ENCODE results near the gene CACFD1.
"Not testable (repeated sequence)": the region's sequence is repeated elsewhere in the genome, so short reads cannot be mapped to it uniquely, and the experiment has no call there.

The CACFD1 gene

DNA sequence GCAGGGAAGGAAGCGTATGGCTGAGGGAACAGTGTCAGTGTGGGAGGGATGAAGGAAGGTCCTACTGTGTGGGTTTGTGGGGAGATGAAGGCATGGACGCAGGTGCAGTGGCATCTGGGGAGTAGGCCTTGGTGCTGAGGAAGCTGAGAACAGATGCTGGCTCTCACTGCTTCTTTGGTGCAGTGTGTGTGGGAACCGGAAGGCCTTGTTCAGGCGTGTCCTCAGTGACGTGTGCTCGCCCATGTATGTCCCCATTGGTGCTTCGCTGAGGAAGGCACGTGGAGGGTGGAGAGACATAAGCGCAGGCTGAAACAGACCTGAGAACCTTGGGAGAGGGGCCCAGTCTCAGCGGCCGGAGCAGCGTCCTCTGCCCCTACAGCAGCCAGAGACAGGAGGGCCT lies 18.9 kb upstream of the CACFD1 start:
- peak in 1 of 2 donors; percentile 75 for DNase-seq

GRCh38 chr9:133441571-133441970 lies 18.2 kb upstream of the CACFD1 start:
- DNase-seq = no peak

GRCh38 chr9:133443248-133443647 lies 16.5 kb upstream of the CACFD1 start:
- DNase-seq = no peak

DNA sequence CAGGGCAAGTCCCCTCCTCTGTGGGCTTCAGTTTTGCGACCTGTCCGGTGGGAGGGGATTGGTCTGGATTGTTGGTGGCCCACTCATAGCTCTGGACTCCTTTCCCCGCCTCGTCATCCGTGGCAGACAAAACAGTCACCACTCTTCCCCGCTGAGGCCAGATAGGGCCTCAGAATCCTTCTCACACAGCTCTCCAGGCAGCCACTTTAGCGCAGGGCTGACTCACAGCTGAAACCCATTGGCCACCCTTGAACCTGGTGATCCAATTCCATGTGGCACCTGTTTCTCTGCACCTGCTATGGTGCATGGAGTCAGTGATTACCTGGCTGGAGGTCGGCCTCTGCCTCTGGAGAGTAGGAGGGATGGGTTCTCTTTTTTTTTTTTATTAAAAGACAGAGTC lies 15.8 kb upstream of the CACFD1 start:
- no peak for DNase-seq

DNA sequence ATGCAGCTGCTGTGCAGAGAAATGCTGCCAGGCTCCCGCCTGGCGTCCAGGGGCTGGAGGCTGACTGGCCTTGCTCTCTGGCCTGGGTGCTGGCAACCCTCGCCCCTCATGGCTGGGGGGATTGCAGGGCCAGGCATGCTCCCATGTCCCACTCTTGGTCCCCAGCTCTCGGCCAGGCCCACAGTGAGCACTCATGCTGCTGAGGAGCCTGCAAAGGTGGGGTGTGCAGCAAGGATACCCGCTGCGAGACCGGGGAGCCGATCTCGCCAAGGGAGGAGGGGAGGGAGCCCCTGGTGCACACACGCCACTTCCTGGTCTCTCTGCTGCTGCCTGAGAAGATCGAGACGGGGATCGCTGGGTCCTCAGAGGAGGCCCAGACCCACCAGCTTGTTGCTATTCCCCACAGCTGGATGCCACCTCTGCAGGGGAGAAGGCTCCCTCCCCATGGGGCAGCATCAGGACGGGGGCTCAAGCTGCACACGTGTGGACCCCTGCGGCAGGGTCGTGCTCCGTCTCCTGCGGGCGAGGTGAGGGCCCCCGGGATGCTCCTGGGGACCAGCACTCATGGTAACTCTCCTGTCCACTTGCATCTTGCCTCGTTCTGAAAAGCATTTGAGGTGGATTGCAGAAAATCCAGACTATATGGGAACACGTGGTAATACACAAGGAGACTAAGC lies 14.3 kb upstream of the CACFD1 start:
- no peak for DNase-seq

DNA sequence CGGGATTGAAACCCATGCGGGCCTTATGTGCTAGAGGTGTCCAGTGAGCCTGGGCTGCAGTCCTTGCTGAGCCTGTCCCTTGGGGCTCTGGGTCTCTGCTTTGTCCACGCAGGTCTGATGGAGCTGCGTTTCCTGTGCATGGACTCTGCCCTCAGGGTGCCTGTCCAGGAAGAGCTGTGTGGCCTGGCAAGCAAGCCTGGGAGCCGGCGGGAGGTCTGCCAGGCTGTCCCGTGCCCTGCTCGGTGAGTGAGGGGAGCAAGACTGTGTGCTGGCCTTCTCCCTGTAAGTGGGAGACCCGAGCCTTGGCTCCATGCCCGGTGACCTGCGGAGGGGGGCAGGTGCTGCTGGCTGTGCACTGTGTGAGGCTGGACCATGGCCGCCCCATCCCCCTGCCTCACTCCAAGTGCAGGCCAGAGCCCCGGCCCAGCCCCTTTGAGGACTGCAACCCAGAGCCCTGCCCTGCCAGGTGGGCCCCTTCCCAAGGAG lies 11.2 kb upstream of the CACFD1 start:
- DNase-seq = no peak

- DNase-seq = no peak
These were observed 10.0 kb upstream of the CACFD1 start for GRCh38 chr9:133449760-133450159.

- not testable (repeated sequence) for DNase-seq
These were observed 7.9 kb upstream of the CACFD1 start for GRCh38 chr9:133451865-133452264.

GRCh38 chr9:133452562-133452961 lies 7.2 kb upstream of the CACFD1 start:
- DNase-seq = no peak

DNA sequence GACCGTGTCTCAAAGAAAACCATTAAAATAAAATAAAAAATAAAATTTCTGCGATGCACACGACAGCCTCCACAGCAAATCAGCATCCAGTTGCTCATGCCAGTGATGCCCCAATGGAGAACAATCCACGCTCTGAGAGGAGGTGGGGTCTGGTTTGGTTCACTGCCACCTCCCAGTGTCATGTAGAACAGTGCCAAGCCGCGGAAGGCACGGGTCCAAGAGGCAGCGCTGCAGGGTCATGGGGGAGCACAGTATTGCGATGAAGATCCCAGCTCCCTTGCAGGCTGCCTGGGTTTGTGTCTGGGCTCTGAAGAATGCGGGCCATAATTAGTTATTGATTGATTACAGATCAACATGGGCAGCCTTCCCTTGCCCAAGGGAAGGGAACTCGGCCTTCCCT lies 6.1 kb upstream of the CACFD1 start:
- DNase-seq = no peak

DNA sequence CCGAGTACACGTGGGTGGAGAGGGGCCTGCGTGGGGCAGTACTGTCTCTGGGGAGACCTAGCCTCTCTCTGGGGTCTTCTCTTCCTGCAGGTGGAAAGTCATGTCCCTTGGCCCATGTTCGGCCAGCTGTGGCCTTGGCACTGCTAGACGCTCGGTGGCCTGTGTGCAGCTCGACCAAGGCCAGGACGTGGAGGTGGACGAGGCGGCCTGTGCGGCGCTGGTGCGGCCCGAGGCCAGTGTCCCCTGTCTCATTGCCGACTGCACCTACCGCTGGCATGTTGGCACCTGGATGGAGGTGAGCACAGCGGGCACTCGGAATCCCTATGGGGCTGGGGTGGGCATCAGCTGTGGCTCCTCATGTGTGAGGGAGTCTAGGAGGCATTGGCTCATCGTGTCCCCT lies 5.5 kb upstream of the CACFD1 start:
- DNase-seq = no peak

- DNase-seq = no peak
These were observed 4.7 kb upstream of the CACFD1 start for GRCh38 chr9:133454943-133455673.

- DNase-seq = no peak
These were observed 3.8 kb upstream of the CACFD1 start for GRCh38 chr9:133455936-133456335.

DNA sequence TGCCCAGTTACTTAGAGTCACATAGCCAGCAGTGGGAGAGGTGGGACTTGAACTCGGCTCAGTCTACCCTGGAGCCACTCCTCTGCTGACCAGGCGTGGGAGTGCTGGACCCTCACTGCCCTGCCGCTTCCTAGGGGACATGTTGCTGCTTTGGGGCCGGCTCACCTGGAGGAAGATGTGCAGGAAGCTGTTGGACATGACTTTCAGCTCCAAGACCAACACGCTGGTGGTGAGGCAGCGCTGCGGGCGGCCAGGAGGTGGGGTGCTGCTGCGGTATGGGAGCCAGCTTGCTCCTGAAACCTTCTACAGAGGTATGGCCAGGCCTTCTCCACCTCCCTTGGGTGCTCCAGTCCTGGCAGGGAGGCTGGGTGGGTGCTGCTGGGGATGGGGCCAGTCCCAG lies 3.4 kb upstream of the CACFD1 start:
- DNase-seq = no peak

- DNase-seq = no peak
These were observed 2.5 kb upstream of the CACFD1 start for GRCh38 chr9:133457233-133457632.

DNA sequence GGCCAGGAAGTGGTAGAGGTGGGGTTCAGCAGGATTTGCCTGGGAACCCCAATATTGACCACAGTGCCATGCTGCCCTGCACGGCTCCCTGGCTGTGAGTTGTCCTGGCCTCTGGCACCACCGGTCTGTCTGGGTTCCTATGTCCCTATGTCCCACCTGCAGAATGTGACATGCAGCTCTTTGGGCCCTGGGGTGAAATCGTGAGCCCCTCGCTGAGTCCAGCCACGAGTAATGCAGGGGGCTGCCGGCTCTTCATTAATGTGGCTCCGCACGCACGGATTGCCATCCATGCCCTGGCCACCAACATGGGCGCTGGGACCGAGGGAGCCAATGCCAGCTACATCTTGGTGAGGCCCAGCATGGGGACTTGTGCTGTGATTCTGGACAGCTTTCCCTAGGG lies 2.0 kb upstream of the CACFD1 start:
- DNase-seq = no peak

DNA sequence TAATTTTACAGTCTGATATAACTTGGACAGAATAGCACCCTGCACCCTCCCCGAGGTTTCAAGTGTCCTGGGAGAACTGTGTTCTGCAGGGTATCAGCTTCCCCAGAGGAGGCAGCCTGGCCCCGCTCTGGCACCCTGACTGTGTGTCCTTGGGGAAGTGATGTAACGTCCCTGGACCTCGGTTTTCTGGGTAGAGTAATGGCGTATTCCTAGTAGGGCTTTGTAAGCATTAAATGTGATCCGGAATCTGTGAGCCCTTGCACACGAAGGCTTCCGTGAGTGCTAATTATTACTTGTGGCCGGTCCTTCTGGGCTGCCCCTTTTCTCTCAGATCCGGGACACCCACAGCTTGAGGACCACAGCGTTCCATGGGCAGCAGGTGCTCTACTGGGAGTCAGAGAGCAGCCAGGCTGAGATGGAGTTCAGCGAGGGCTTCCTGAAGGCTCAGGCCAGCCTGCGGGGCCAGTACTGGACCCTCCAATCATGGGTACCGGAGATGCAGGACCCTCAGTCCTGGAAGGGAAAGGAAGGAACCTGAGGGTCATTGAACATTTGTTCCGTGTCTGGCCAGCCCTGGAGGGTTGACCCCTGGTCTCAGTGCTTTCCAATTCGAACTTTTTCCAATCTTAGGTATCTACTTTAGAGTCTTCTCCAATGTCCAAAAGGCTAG lies 1.0 kb upstream of the CACFD1 start:
- peak in 1 of 2 donors; percentile 32 for DNase-seq

- peak in 1 of 2 donors; percentile 79 for DNase-seq
These were observed 812 bp downstream of the CACFD1 start for GRCh38 chr9:133460405-133461175.

DNA sequence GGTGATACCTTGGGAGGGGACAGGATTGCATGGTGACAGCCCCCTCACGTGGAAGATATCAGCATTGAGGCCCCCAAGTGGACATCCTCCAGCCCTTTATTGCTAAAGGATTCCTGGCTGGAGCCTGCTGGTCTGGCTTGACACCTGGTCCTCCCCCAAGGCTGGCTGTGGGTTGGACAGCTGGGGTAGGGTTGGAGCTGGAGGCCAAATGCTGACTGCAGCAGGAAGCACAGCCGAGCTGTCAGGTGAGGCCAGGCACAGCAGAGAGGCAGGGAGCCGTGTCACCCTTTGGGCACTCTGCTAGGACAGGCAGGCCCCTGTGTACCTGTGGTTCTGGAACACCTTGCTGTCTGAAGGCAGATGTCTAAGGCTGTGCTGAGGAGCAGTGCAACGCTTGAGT lies 2.2 kb downstream of the CACFD1 start:
- DNase-seq = no peak

DNA sequence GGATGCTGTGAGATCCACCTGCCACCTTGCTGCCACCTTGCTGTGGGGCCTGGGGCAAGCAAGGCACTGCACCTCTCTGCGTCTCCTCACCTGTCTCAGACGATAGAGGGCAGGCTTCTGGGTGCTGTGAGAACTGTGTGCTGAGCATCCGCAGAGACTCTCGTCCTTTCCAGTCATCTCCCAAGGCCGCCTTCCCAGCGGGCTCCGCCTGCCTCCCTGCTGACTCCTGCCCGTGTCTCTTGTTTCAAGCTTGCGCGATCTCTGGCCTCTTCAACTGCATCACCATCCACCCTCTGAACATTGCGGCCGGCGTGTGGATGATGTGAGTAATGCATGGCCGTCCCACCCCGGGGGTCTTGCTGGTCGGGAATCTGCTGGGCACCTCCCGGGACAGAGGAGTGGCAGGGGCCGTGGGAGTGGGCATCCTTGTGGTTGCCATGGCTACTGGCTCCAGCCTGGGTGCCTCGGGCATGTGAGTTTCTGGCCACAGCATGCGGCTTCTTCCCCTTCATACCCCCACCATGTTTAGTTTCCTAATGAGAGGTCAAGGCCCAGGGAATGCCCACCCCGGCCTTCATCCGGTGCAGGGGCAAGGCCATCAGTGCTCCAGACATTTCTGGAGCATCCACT lies 3.6 kb downstream of the CACFD1 start:
- DNase-seq = peak in 1 of 2 donors; percentile 24

DNA sequence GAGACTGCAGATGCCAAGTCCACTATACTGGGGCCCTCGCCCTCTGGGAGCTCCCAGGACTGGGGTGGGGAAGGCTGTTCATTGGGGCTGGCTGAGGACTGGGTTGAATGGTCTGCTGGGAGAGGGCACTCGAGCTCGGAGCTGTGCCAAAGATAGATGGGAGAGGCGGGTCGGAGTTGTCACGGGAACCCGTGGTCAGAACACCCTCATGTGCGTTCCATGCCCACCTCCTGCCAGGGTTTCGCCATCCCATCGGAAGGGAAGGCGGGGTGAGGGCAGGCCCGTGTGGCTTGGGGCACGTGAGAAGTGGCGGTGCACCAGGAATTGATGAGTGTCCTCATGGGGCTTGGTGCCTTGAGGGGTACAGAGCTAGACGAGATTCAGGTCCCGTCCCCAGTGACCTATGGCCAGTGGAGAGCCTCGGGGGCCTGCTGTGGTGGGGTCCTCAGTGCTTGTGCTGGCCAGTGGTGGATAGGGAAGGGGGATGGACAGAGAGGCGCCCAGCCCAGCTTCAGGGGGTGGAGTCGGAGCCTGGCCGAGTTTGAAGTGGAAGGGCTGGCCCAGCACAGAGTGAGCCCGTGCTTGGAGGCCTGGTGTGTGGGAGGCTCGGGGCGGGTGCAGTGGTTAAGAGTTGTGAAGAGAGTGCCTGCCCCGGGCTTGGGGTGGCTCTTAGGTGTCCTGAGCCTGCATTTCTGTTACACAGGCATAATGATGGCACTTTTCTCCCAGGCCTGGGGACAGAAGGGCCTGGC lies 4.3 kb downstream of the CACFD1 start:
- DNase-seq = no peak

DNA sequence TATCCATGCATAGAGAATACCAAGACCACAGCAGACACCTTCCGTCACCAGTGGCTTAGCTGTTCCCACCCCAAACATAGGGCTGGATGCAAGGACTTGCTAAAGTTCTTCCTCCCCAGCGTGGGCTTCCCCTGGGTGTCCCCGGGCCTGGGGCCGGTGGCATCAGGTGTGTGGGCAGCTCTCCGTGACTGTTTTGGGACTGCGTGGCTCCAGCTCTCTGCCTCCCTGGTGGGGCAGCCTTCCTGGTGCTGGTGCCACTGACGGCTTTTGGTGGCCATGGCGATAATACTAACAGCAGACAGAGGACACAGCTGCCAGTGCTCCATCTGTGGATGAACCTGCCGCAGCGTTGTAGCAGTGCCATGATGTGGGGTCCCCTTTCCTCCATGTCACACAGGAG lies 4.9 kb downstream of the CACFD1 start:
- no peak for DNase-seq

Measured in CD4-positive, alpha-beta T cell treated with Interleukin-4 for 1 hour (primary cell).